GM06990 (cell line): Measurements from ENCODE around the gene MTX1.

Experiments used
- DNase-seq: peaks from one replicate; pipeline ENCODE4 v3.0.0-alpha.2; 2011; ENCODE audit not compliant: insufficient read length; ENCODE audit errors: extremely low read depth
- H3K27me3 ChIP-seq: replicated peaks from 2 replicates; pipeline ENCODE4 v1.6.0; 2011; ENCODE audit warnings: low read length; ENCODE audit not compliant: control insufficient read depth, insufficient read depth
- H3K36me3 ChIP-seq: 2 replicates; pipeline ENCODE4 v1.5.1; 2011; ENCODE audit warnings: low read length; ENCODE audit not compliant: control insufficient read depth, insufficient read depth
- H3K4me3 ChIP-seq: replicated peaks from 2 replicates; pipeline ENCODE4 v1.5.1; 2011; ENCODE audit warnings: low read depth, mild to moderate bottlenecking, control low read depth, low read length
- TF ChIP-seq, protein P1 (sequence below): IDR thresholded peaks from 2 replicates; pipeline ENCODE4 v1.5.1; 2011; ENCODE audit warnings: low read length, control low read depth, mild to moderate bottlenecking, inconsistent platforms; ENCODE audit not compliant: insufficient read depth, poor library complexity, severe bottlenecking

MTX1 gene

DNA sequence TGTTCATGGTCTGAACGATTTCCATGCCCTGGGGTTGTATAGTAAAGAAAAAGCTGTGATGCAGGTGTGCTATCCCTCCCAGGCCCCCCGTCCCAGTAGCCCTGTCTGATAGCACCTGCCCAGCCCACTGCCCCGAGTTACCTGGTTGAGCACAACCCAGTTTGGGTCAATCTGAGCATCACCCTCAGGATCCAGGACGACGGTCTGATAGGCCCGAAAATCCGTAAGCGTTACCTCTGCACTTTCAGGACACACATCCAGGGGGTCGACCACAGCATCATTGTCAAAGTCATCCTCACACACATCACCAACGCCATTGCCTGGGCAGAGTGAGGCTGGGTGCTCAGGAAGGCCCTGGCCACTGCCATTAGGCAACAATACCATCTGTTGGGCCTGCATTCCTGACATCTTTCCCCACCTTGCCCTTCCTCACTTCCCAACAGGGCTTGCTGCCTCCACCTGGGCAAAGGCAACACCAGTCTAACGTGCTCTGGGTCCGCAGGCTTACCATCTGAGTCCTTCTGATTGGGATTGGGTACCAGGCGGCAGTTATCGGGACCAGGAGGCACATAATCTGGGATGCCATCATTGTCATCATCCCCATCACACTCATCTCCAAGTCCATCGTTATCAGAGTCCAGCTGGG, 10.5 kb upstream of the MTX1 start:
- TF ChIP-seq, protein P1, sequence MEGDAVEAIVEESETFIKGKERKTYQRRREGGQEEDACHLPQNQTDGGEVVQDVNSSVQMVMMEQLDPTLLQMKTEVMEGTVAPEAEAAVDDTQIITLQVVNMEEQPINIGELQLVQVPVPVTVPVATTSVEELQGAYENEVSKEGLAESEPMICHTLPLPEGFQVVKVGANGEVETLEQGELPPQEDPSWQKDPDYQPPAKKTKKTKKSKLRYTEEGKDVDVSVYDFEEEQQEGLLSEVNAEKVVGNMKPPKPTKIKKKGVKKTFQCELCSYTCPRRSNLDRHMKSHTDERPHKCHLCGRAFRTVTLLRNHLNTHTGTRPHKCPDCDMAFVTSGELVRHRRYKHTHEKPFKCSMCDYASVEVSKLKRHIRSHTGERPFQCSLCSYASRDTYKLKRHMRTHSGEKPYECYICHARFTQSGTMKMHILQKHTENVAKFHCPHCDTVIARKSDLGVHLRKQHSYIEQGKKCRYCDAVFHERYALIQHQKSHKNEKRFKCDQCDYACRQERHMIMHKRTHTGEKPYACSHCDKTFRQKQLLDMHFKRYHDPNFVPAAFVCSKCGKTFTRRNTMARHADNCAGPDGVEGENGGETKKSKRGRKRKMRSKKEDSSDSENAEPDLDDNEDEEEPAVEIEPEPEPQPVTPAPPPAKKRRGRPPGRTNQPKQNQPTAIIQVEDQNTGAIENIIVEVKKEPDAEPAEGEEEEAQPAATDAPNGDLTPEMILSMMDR: no peak
- no peaks in the 10 kb centered on the region for H3K27me3 ChIP-seq
- H3K4me3 ChIP-seq: no peak overlapping the region
- no peaks in the 10 kb centered on the region for H3K36me3 ChIP-seq
- no peak for DNase-seq

DNA sequence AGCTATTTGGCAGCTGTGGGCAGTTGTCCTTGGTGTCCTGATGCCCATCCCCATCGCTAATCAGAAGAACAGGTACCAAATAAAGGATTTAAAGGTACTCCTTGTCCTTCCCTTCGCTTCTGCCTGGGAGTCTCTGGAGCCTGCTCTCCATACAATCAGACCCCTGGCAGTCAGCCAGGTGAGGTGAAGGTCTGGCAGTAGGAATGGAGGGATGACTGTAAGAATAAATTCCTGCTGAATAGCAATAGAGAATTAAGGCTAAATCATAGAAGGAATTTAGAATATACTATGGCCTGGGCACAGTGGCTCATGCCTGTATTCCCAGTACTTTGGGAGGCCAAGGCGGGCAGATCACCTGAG, 10.0 kb upstream of the MTX1 start:
- DNase-seq: no peak
- Histone ChIP-seq H3K27me3 (no peaks in the 10 kb centered on the region), H3K36me3 (no peaks in the 10 kb centered on the region), H3K4me3 (no peak overlapping the region)
- TF ChIP-seq, protein P1: no peak

DNA sequence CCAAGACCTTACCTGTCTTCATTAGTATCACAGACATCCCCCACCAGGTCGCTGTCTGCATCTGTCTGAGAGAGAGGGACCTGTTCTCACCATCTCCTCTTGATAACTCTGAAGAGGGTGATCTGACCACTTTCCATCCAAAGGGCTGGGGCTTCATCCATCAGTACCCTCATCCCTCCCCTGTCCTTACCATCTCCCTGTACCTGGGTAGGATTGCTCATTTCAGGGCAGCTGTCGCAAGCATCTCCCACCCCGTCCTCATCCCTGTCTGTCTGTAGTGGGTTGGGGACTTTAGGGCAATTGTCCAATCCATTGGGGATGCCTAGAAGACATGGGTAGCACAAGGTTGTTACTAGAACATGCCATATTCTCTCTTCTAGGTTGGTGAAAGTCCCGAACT, 8.7 kb upstream of the MTX1 start:
- H3K4me3 ChIP-seq: no peak overlapping the region
- TF ChIP-seq, protein P1: no peak
- DNase-seq: no peak
- no peaks in the 10 kb centered on the region for H3K27me3 ChIP-seq
- no peaks in the 10 kb centered on the region for H3K36me3 ChIP-seq

DNA sequence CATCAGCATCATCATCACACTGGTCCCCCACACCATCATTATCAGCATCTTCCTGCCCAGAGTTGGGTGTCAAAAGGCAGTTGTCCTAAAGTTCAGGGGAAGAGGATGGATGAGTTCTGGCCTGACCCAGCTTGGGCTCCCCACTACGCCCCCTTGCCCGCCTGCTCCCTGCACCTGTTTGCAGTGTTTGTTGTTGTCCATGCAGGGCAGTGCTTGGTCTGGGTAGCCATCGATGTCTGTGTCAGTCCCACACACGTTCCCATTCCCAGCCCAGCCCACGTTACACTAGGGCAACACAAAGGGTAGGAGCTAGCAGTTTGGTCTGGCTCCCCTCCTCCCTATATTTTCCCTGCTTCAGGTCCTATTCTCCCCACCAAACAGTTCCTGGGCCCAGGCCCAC, 7.6 kb upstream of the MTX1 start:
- DNase-seq: no peak
- Histone ChIP-seq H3K36me3 (no peaks in the 10 kb centered on the region), H3K27me3 (no peaks in the 10 kb centered on the region), H3K4me3 (no peak overlapping the region)
- TF ChIP-seq, protein P1: no peak

DNA sequence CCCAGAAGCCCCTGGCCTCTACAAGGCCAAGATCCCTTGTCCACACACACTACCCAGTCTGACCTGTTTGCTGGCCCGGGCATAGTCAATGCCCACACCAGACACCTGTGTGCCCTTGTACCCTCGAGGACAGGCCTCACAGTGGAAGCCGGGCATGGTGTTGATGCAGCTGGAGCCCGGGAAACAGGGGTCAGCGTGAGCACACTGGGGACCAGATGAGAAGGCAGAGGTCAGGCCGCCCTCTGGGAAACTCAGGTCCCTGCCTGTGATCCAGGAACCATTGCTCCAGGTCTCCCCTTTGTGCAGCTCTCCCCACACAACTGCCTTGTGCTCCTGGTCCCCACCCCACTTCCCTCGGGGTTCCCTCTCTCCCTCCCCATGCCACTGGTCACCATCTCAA, 6.3 kb upstream of the MTX1 start:
- no peaks in the 10 kb centered on the region for H3K27me3 ChIP-seq

More for the DNA sequence above, 6.3 kb upstream of the MTX1 start:
- Histone ChIP-seq H3K4me3 (no peak overlapping the region), H3K36me3 (no peaks in the 10 kb centered on the region)
- DNase-seq: no peak
- TF ChIP-seq, protein P1: no peak
